ENCODE data around the gene TFCP2L1. TPM values are rescaled to one million over a fixed set of nuclear protein-coding genes. Genes with fewer than 3 reads are reported as not detected.
A peak's percentile ranks its signal among the peaks of the same experiment; 100 is the strongest.
"Not testable (repeated sequence)": the region's sequence is repeated elsewhere in the genome, so short reads cannot be mapped to it uniquely, and the experiment has no call there.

Gene TFCP2L1
- total RNA-seq, 1 donor = under 0.01 TPM

DNA sequence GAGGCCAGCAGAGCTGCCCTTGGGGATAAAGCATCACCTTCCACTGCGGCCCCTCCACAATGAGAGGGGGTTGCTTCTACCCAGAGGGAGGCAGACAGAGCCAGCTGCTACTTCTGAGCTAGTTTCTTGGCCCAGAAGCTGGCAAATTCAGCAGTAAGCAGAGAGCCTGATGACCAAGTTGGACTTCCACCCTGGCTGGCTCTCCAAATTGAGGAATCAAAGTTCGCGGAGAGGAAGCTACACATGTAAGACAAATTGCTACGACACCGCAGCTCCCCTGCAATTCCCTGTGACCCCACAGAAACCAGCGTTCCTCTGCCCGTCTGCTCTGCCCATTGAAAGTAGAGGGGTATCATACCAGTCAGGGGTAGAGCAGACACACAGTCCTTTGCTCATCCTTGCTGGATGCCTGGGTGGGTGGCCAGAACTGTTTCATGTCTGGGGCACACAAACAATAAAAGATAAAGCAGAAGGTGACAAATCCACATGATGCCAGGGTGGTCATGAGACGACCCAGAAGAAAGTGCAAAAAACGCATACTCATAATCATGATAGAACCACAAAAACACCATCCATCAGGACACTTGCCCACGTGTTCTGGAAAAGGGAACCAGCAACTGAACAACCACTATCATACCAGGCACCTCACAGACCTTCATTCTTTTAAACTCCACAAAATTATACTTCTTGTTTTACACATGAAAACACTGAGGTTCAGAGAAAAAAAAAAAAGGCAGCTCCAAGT, 5.4 kb downstream of the TFCP2L1 start:
- H3K4me2 ChIP-seq (ENCODE audit: insufficient read depth, low read length) = no peak overlapping the region
- H3K4me1 ChIP-seq (ENCODE audit: insufficient read depth, low read length) = no peaks in the 10 kb centered on the region
- no peaks in the 10 kb centered on the region for H4K20me1 ChIP-seq (ENCODE audit: insufficient read depth, low read length)
- no peak for TF ChIP-seq CTCF (IDR thresholded peaks at IDR 0.05; ENCODE audit: extremely low read depth, low read depth, low read length)
- no peak overlapping the region for H3K4me3 ChIP-seq (ENCODE audit: insufficient read depth, low read length)
- DNase-seq (ENCODE audit: insufficient read length, low spot score, missing footprints) = peak; percentile 46
- H3K27me3 ChIP-seq (ENCODE audit: insufficient read depth, low read length) = peaks cover 34% of the 10 kb centered on the region
- H3K36me3 ChIP-seq (ENCODE audit: insufficient read depth, low read length) = no peaks in the 10 kb centered on the region
- no peaks in the 10 kb centered on the region for H3K79me2 ChIP-seq (ENCODE audit: insufficient read depth, low read length)
- no peak overlapping the region for H2AFZ ChIP-seq (ENCODE audit: low read length)
- no peaks in the 10 kb centered on the region for H3K9me3 ChIP-seq (ENCODE audit: low read depth, low read length)
- no peak overlapping the region for H3K27ac ChIP-seq (ENCODE audit: low read depth, low read length)

- Histone ChIP-seq H3K27ac (ENCODE audit: low read depth, low read length) (no peak overlapping the region), H2AFZ (ENCODE audit: low read length) (no peak overlapping the region), H3K27me3 (ENCODE audit: insufficient read depth, low read length) (peaks cover 12% of the 10 kb centered on the region), H4K20me1 (ENCODE audit: insufficient read depth, low read length) (no peaks in the 10 kb centered on the region), H3K79me2 (ENCODE audit: insufficient read depth, low read length) (no peaks in the 10 kb centered on the region), H3K36me3 (ENCODE audit: insufficient read depth, low read length) (no peaks in the 10 kb centered on the region), H3K4me2 (ENCODE audit: insufficient read depth, low read length) (no peak overlapping the region), H3K4me1 (ENCODE audit: insufficient read depth, low read length) (no peaks in the 10 kb centered on the region), H3K4me3 (ENCODE audit: insufficient read depth, low read length) (no peak overlapping the region), H3K9me3 (ENCODE audit: low read depth, low read length) (no peaks in the 10 kb centered on the region)
- no peak for DNase-seq (ENCODE audit: insufficient read length, low spot score, missing footprints)
- no peak for TF ChIP-seq CTCF (IDR thresholded peaks at IDR 0.05; ENCODE audit: extremely low read depth, low read depth, low read length)
These were observed 8.7 kb downstream of the TFCP2L1 start for GRCh38 chr2:121276341-121276740.

DNA sequence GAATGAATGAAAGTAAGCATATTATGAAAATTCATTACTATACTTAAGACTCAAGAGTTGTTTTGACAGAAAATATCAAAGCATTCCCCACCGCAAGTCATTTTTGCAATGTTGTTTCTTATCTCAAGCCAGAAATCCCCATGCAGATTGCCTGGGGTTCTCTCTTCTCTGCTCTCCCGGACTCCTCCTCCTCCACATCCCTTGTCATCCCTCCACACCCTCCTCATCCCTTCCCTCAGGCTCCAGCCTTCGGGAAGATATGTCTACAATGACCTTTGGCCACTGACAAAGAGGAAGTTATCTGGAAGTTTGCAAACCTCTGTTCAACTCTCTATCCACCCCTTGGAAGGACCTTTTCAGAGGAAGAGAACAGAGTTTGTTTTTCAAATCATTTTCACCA, 11.9 kb downstream of the TFCP2L1 start:
- H3K27me3 ChIP-seq (ENCODE audit: insufficient read depth, low read length) = peaks cover 7% of the 10 kb centered on the region
- no peak overlapping the region for H3K4me2 ChIP-seq (ENCODE audit: insufficient read depth, low read length)
- no peaks in the 10 kb centered on the region for H3K79me2 ChIP-seq (ENCODE audit: insufficient read depth, low read length)
- H4K20me1 ChIP-seq (ENCODE audit: insufficient read depth, low read length) = no peaks in the 10 kb centered on the region
- no peak for TF ChIP-seq CTCF (IDR thresholded peaks at IDR 0.05; ENCODE audit: extremely low read depth, low read depth, low read length)
- H3K4me1 ChIP-seq (ENCODE audit: insufficient read depth, low read length) = no peaks in the 10 kb centered on the region
- no peaks in the 10 kb centered on the region for H3K9me3 ChIP-seq (ENCODE audit: low read depth, low read length)
- no peak overlapping the region for H2AFZ ChIP-seq (ENCODE audit: low read length)
- H3K4me3 ChIP-seq (ENCODE audit: insufficient read depth, low read length) = no peak overlapping the region
- no peak overlapping the region for H3K27ac ChIP-seq (ENCODE audit: low read depth, low read length)
- H3K36me3 ChIP-seq (ENCODE audit: insufficient read depth, low read length) = no peaks in the 10 kb centered on the region
- DNase-seq (ENCODE audit: insufficient read length, low spot score, missing footprints) = no peak

- H3K4me3 ChIP-seq (ENCODE audit: insufficient read depth, low read length) = no peak overlapping the region
- no peak overlapping the region for H3K27ac ChIP-seq (ENCODE audit: low read depth, low read length)
- no peak for TF ChIP-seq CTCF (IDR thresholded peaks at IDR 0.05; ENCODE audit: extremely low read depth, low read depth, low read length)
- H3K36me3 ChIP-seq (ENCODE audit: insufficient read depth, low read length) = no peaks in the 10 kb centered on the region
- no peak for DNase-seq (ENCODE audit: insufficient read length, low spot score, missing footprints)
- no peaks in the 10 kb centered on the region for H4K20me1 ChIP-seq (ENCODE audit: insufficient read depth, low read length)
- H3K79me2 ChIP-seq (ENCODE audit: insufficient read depth, low read length) = no peaks in the 10 kb centered on the region
- H3K4me2 ChIP-seq (ENCODE audit: insufficient read depth, low read length) = no peak overlapping the region
- no peaks in the 10 kb centered on the region for H3K4me1 ChIP-seq (ENCODE audit: insufficient read depth, low read length)
- no peak overlapping the region for H2AFZ ChIP-seq (ENCODE audit: low read length)
- peaks cover 7% of the 10 kb centered on the region for H3K27me3 ChIP-seq (ENCODE audit: insufficient read depth, low read length)
- H3K9me3 ChIP-seq (ENCODE audit: low read depth, low read length) = no peaks in the 10 kb centered on the region
These were observed 12.4 kb downstream of the TFCP2L1 start for GRCh38 chr2:121272596-121272995.

DNA sequence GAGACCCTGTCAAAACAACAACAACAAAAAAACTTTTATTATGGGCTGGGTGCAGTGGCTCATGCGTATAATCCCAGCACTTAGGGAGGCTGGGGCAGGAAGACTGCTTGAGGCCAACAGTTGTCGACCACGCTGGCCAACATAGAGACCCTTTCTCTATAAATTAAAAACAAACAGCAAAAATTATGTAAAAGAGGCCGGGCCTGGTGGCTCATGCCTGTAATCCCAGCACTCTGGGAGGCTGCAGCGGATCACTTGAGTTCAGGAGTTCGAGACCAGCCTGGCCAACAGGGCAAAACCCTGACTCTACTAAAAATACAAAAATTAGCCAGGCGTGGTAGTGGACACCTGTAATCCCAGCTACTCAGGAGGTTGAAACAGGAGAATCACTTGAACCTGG, 15.6 kb downstream of the TFCP2L1 start:
- H3K4me2 ChIP-seq (ENCODE audit: insufficient read depth, low read length); H3K27me3 ChIP-seq (ENCODE audit: insufficient read depth, low read length); H2AFZ ChIP-seq (ENCODE audit: low read length); H4K20me1 ChIP-seq (ENCODE audit: insufficient read depth, low read length); H3K4me1 ChIP-seq (ENCODE audit: insufficient read depth, low read length); DNase-seq (ENCODE audit: insufficient read length, low spot score, missing footprints); H3K36me3 ChIP-seq (ENCODE audit: insufficient read depth, low read length); H3K79me2 ChIP-seq (ENCODE audit: insufficient read depth, low read length); H3K4me3 ChIP-seq (ENCODE audit: insufficient read depth, low read length); H3K9me3 ChIP-seq (ENCODE audit: low read depth, low read length); H3K27ac ChIP-seq (ENCODE audit: low read depth, low read length): not testable (repeated sequence)
